ENCODE measurements around the gene MSI1.

Gene MSI1

GRCh38 chr12:120368789-120369602 lies at the start of gene MSI1:
Gene MSI1, minus strand, starts transcription at chr12:120369164. Its CDS starts 73 bp downstream, at chr12:120369091.
- no peak for DNase-seq (ENCODE audit: low read depth in 3 of 3)

GRCh38 chr12:120417917-120418580 lies 49.1 kb upstream of the MSI1 start:
- DNase-seq (ENCODE audit: low read depth in 3 of 3), result no peak

DNA sequence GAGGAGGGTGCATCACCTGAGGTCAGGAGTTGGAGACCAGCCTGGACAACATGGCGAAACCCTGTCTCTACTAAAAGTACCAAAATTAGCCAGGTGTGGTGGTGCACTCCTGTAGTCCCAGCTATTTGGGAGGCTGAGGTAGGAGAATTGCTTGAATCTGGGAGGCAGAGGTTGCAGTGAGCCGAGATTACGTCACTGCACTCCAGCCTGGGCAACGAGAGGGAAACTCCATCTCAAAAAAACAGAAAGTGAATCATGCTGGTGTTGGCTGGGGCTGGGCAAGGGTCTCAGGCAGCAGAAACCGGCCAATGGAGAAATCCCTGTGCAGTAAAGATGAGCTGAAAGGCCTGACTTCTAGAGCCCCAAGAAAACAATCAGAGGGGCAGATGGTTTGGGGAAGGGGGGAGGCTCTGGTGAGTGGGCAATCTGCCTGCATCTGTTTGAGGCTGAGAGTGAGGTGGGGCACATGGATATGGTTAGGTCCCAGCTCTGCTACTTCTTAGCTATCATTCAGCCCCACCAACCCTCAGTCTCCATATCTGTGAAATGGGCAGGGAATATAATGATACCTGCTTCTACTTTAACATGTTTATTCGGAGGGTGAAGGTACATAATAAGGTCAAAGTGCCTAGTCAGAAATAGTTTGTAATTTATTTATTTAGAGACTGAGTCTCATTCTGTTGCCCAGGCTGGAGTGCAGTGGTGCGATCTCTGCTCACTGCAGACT lies 47.7 kb upstream of the MSI1 start:
- DNase-seq (ENCODE audit: low read depth in 3 of 3), result no peak

- DNase-seq (ENCODE audit: low read depth in 3 of 3), result no peak
Measured at GRCh38 chr12:120413901-120414695, 45.1 kb upstream of the MSI1 start.

DNA sequence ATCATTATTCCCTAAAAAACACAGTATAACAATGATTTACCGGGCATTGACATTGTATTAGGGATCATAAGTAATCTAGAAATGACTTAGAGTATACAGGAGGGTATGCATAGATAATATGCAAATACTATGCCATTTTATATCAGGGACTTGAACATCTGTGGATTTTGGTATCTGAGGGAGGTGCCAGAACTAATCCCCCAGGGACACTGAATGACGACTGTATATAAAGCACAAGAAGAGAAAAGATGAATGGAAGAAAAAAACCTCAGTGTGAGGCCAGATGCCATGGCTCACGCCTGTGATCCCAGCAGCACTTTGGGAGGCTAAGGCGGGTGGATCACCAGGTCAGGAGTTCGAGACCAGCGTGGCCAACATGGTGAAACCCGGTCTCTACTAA lies 43.5 kb upstream of the MSI1 start:
- no peak for DNase-seq (ENCODE audit: low read depth in 3 of 3)

DNA sequence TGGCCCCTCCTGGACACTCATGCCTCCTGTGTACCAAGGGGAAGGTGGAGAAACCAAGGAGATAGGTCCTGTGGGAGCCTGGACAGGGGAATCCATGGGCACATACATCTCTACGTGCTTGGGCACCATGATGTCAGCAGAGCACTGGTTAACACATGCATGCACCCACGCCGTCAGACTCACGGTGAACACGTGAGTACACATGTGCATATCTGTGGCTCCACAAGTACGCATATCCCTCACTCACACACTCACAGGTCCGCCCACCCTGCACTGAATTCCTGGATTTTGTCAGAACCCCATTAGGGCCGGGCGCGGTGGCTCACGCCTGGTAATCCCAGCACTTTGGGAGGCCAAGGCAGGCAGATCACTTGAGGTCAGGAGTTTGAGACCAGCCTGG lies 39.8 kb upstream of the MSI1 start:
- DNase-seq (ENCODE audit: low read depth in 3 of 3), result no peak

GRCh38 chr12:120406553-120406952 lies 37.6 kb upstream of the MSI1 start:
- DNase-seq (ENCODE audit: low read depth in 3 of 3), result no peak

- DNase-seq (ENCODE audit: low read depth in 3 of 3), result no peak
Measured at GRCh38 chr12:120406069-120406468, 37.1 kb upstream of the MSI1 start.

DNA sequence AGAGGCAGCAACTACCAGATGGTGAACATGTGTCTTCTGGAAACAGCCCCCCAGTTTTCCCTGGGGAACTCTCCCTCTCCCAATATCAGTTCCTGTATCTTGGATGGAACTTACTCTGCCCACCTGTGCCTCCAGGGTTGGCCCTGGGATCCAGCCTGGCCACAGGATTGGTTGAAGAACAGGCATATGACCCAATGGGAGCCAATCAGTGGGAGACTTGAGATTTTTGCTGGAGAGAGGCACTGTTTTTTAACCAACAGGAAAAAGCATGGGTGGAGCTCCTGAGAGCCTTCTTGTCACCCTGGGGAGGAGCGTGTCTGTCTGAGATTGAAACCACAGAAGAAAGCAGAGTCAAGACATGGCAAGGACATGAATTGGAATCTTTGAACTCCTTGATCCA lies 35.3 kb upstream of the MSI1 start:
- DNase-seq (ENCODE audit: low read depth in 3 of 3), result no peak

GRCh38 chr12:120403869-120404268 lies 34.9 kb upstream of the MSI1 start:
- DNase-seq (ENCODE audit: low read depth in 3 of 3), result no peak

- DNase-seq (ENCODE audit: low read depth in 3 of 3), result no peak
Measured at GRCh38 chr12:120402217-120402616, 33.3 kb upstream of the MSI1 start.

GRCh38 chr12:120399531-120399930 lies 30.6 kb upstream of the MSI1 start:
- no peak for DNase-seq (ENCODE audit: low read depth in 3 of 3)

GRCh38 chr12:120397824-120398540 lies 29.0 kb upstream of the MSI1 start:
- DNase-seq (ENCODE audit: low read depth in 3 of 3), result no peak

DNA sequence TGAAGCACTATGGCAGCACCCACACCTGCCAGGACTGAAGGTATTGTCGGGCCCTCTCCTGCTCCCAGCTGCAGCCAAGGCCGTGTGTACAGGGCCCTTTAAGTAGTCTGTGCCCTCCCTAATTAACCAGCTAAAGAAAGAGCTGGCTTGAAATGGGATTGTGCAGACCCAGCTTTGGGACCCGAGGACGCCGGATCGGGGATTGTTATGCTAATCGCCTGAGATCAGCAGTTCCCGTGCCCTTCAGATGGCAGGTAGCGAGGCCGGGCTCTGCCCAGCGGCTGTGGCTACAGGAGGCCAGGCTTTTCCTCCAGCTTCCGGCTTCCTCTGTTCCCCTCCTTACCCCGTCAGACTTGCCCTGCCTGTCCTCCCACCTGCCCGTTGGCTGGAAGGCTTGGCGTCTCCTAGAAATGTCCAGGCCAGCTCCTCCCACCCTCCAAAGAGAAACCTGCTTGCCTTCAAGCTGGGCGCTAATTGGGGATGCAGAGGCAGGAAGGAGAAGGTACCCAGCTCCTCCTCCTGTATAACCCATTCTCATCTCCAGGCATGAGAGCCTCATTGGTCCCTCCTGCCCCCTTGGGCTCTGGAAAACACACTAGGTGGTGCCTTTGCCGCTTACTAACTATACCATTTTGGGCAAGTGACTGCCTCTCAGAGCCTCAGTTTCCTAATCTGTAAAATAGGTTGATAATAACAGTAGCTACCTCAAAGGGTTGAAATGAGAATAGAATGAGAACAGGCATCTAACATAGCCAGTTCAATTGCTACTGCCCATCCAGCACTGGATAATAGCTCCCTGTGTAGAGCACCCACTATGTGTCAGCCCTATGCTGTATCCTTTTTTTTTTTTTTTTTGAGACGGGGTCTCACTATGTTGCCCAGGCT lies 25.8 kb upstream of the MSI1 start:
- no peak for DNase-seq (ENCODE audit: low read depth in 3 of 3)

DNA sequence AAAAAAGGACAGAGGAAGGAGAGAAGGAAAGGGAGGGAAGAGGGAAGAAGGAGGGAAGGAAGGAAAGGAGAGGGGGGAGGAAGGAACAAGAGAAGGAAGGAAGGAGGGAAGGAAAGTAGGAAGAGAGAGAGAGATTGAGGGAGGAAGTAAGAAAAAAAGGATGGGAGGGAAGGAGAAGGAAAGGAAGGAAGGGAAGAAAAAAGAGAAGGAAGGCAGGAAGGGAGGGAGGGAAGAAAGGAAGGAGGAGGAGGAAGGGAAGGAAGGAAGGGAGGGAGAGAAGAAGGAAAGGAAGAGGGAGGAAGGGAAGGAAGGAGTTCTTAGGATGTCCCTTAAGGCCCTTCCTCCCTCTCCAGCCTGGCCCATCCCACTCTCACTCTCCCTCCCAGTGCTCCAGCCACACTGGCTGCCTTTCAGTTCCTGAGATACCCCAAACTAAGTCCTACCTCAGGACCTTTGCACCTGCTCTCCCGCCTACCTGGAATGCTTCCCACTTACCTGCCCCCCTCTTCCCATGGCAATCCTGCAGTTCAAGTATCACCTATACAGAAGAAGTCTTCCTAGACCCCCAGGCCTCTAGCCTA lies 21.7 kb upstream of the MSI1 start:
- DNase-seq (ENCODE audit: low read depth in 3 of 3), result no peak

- DNase-seq (ENCODE audit: low read depth in 3 of 3), result no peak
Measured at GRCh38 chr12:120388691-120389481, 19.9 kb upstream of the MSI1 start.

GRCh38 chr12:120381752-120382419 lies 12.9 kb upstream of the MSI1 start:
- DNase-seq (ENCODE audit: low read depth in 3 of 3), result no peak

- no peak for DNase-seq (ENCODE audit: low read depth in 3 of 3)
Measured at GRCh38 chr12:120378036-120378435, 9.1 kb upstream of the MSI1 start.

Measured in stimulated activated CD4-positive, alpha-beta T cell treated with anti-CD3 and anti-CD28 coated beads, TNF-alpha, amount 100 ng/mL, for 4 hours (primary cell).